B cell (primary cell): Measurements from ENCODE around the gene ACTL8.

Experiments used
- CTCF ChIP-seq: fragments of 200-600 bp; IDR thresholded peaks from one replicate; pipeline ENCODE4 v1.8.0; 2022; ENCODE audit warnings: antibody characterized with exemption, mild to moderate bottlenecking
- EZH2 ChIP-seq: IDR thresholded peaks from 2 replicates; pipeline ENCODE4 v1.6.1; 2012; ENCODE audit warnings: borderline replicate concordance, low read depth, mild to moderate bottlenecking, moderate library complexity, low read length; ENCODE audit not compliant: insufficient read depth, poor library complexity, severe bottlenecking

DNA sequence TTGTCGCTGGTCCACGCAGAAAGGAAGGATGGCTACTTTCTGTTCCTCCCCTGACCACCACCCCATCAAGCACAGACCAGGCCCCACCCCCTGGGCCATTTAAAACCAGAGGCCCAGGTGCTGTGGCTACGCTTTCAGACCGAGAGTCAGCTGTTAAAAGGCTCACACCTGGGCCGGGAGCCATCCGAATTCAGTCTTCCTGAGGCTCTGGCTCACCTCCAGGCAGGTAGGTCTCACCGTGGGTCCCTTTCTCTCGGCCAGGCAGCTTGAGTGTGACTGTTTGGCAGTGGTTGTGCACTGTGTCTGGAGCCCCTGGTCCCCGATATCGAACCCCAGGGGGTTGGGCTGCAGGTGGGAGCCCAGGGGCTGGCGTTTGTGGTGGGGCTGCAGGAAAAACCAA is 7.2 kb downstream of the ACTL8 start:
- TF ChIP-seq CTCF (no peak), EZH2 (no peak)
